ENCODE measurements around the gene TIGAR.

- TF ChIP-seq TAF1 (IDR thresholded peaks at IDR 0.05; ENCODE audit: low read depth, low read length): 0 out of 2 replicates have a peak, but pooled peaks have one; percentile 6
- no peak for TF ChIP-seq HDAC2 (IDR thresholded peaks at IDR 0.05; ENCODE audit: borderline replicate concordance in 1 of 2, low read depth in 2 of 2, low read length in 2 of 2)
- no peak for TF ChIP-seq CHD2 (IDR thresholded peaks at IDR 0.05; ENCODE audit: low read length)
- no peak; the same call in 1 of the 2 replicates for TF ChIP-seq RFX5 (IDR thresholded peaks at IDR 0.05; ENCODE audit: borderline replicate concordance, low read depth, low read length)
- TF ChIP-seq, protein P1, sequence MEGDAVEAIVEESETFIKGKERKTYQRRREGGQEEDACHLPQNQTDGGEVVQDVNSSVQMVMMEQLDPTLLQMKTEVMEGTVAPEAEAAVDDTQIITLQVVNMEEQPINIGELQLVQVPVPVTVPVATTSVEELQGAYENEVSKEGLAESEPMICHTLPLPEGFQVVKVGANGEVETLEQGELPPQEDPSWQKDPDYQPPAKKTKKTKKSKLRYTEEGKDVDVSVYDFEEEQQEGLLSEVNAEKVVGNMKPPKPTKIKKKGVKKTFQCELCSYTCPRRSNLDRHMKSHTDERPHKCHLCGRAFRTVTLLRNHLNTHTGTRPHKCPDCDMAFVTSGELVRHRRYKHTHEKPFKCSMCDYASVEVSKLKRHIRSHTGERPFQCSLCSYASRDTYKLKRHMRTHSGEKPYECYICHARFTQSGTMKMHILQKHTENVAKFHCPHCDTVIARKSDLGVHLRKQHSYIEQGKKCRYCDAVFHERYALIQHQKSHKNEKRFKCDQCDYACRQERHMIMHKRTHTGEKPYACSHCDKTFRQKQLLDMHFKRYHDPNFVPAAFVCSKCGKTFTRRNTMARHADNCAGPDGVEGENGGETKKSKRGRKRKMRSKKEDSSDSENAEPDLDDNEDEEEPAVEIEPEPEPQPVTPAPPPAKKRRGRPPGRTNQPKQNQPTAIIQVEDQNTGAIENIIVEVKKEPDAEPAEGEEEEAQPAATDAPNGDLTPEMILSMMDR (IDR thresholded peaks at IDR 0.05; ENCODE audit: control extremely low read depth in 1 of 3, insufficient read depth in 1 of 3, low read depth in 1 of 3, low read length in 3 of 3): no peak
- TF ChIP-seq POU5F1 (IDR thresholded peaks at IDR 0.05; ENCODE audit: low read depth, low read length): no peak
- no peak; a peak in 1 of 3 replicates for TF ChIP-seq POLR2A (IDR thresholded peaks at IDR 0.05; ENCODE audit: control extremely low read depth in 1 of 2, low read depth in 2 of 2, low read length in 2 of 2)
- TF ChIP-seq ZNF274 (IDR thresholded peaks at IDR 0.05; ENCODE audit: borderline replicate concordance, extremely low read depth, low read length): no peak
- TF ChIP-seq CREB1 (IDR thresholded peaks at IDR 0.05): no peak
- no peak for TF ChIP-seq USF2 (IDR thresholded peaks at IDR 0.05; ENCODE audit: low read length)
- TF ChIP-seq EZH2 (IDR thresholded peaks at IDR 0.05; ENCODE audit: low read depth, low read length, severe bottlenecking): no peak
These were observed 43.8 kb upstream of the TIGAR start for GRCh38 chr12:4277205-4277543.
